IMR-90 (cell line): Measurements from ENCODE around the gene PAM. TPM values are rescaled to one million over a fixed set of nuclear protein-coding genes. Genes with fewer than 3 reads are reported as not detected.

Experiments used
- ATAC-seq: fragments of 200-7000 bp; cut with Tn5 transposase; 2 replicates; pipeline ENCODE4 v1.9.1; 2020; ENCODE audit warnings: low read depth, mild to moderate bottlenecking, moderate library complexity
- BruUV-seq: library from RNA; stranded (reverse); fragments of 400-500 nt; replicated peaks from 2 replicates; lab custom pipeline; 2021; lab: Mats Ljungman, UMichigan
- CTCF ChIA-PET: fragments of 300-600 bp; formaldehyde crosslinking; extraction: SDS; loops from one replicate; lab custom pipeline; 2021; ENCODE audit warnings: antibody characterized with exemption; lab: Yijun Ruan, JAX
- POLR2A ChIA-PET: fragments of 300-600 bp; sonication (Branson Sonifier 250); formaldehyde crosslinking; loops from one replicate; lab custom pipeline; 2022; ENCODE audit warnings: antibody characterized with exemption; ENCODE audit not compliant: unreplicated experiment; lab: Charles Lee
- DNase-seq: peaks from one replicate; pipeline ENCODE4 v3.0.0; 2013
- H2AFZ ChIP-seq: replicated peaks from 2 replicates; pipeline ENCODE3; 2013; ENCODE audit warnings: low read length, mild to moderate bottlenecking; ENCODE audit not compliant: poor library complexity
- H2AK5ac ChIP-seq: 2 replicates; pipeline ENCODE4 v1.6.1; 2013; ENCODE audit warnings: low read depth, low read length, inconsistent platforms
- H2AK9ac ChIP-seq: replicated peaks from 2 replicates; pipeline ENCODE3; 2013; ENCODE audit warnings: mild to moderate bottlenecking, low read depth, low read length, moderate library complexity; ENCODE audit not compliant: poor library complexity
- H2BK120ac ChIP-seq: 2 replicates; pipeline ENCODE4 v1.6.1; 2013; ENCODE audit warnings: low read depth, low read length, inconsistent platforms
- H2BK15ac ChIP-seq: 3 replicates; pipeline ENCODE4 v1.6.1; 2013; ENCODE audit warnings: low read depth, low read length, inconsistent platforms
- H2BK20ac ChIP-seq: 2 replicates; pipeline ENCODE4 v1.6.1; 2013; ENCODE audit warnings: low read depth, mild to moderate bottlenecking, inconsistent platforms, low read length, moderate library complexity
- H2BK5ac ChIP-seq: 2 replicates; pipeline ENCODE4 v1.6.1; 2013; ENCODE audit warnings: mild to moderate bottlenecking, low read depth, low read length, inconsistent platforms; ENCODE audit not compliant: poor library complexity, severe bottlenecking
- H3K14ac ChIP-seq: replicated peaks from 2 replicates; pipeline ENCODE4 v1.6.1; 2013; ENCODE audit warnings: low read depth, low read length, inconsistent platforms
- H3K18ac ChIP-seq: 2 replicates; pipeline ENCODE4 v1.6.1; 2013; ENCODE audit warnings: low read depth, low read length, control low read depth
- H3K23ac ChIP-seq: 2 replicates; pipeline ENCODE4 v1.6.1; 2013; ENCODE audit warnings: low read depth, low read length, inconsistent platforms
- H3K27ac ChIP-seq: 2 replicates; pipeline ENCODE4 v1.5.1; 2013; ENCODE audit warnings: mild to moderate bottlenecking, control low read depth, low read length; ENCODE audit not compliant: insufficient read depth
- H3K27me3 ChIP-seq: 2 replicates; pipeline ENCODE4 v1.6.1; 2013; ENCODE audit warnings: low read length; ENCODE audit not compliant: control insufficient read depth, insufficient read depth
- H3K36me3 ChIP-seq: 2 replicates; pipeline ENCODE4 v1.6.1; 2013; ENCODE audit warnings: low read length, mixed read lengths; ENCODE audit not compliant: control insufficient read depth, insufficient read depth
- H3K4ac ChIP-seq: 2 replicates; pipeline ENCODE4 v1.6.1; 2013; ENCODE audit warnings: low read depth, low read length, inconsistent platforms
- H3K4me1 ChIP-seq: 2 replicates; pipeline ENCODE4 v1.6.1; 2013; ENCODE audit warnings: low read length, mixed read lengths; ENCODE audit not compliant: control insufficient read depth, insufficient read depth
- H3K4me2 ChIP-seq: 2 replicates; pipeline ENCODE4 v1.6.1; 2013; ENCODE audit warnings: low read depth, mild to moderate bottlenecking, control low read depth, low read length, moderate library complexity
- H3K4me3 ChIP-seq: 2 replicates; pipeline ENCODE4 v1.5.1; 2013; ENCODE audit warnings: low read depth, mild to moderate bottlenecking, control low read depth, low read length, moderate library complexity; ENCODE audit not compliant: insufficient read depth
- H3K56ac ChIP-seq: 2 replicates; pipeline ENCODE4 v1.6.1; 2013; ENCODE audit warnings: low read length, inconsistent platforms; ENCODE audit not compliant: insufficient read depth; ENCODE audit errors: extremely low read depth
- H3K79me1 ChIP-seq, 2 experiments: 2 replicates each; pipeline ENCODE4 v1.6.1; 2013; ENCODE audit warnings: low read length in 2 of 2, inconsistent platforms in 1 of 2, low read depth in 1 of 2
- H3K9ac ChIP-seq: 2 replicates; pipeline ENCODE4 v1.6.1; 2013; ENCODE audit warnings: low read depth, low read length, control low read depth
- H3K9me1 ChIP-seq: 2 replicates; pipeline ENCODE4 v1.6.1; 2013; ENCODE audit warnings: low read length, inconsistent platforms; ENCODE audit not compliant: insufficient read depth
- H3K9me3 ChIP-seq: 2 replicates; pipeline ENCODE4 v1.6.1; 2013; ENCODE audit warnings: low read length; ENCODE audit not compliant: control insufficient read depth, insufficient read depth
- H4K20me1 ChIP-seq: 2 replicates; pipeline ENCODE4 v1.6.1; 2013; ENCODE audit warnings: low read length, inconsistent platforms; ENCODE audit not compliant: insufficient read depth
- H4K5ac ChIP-seq: 2 replicates; pipeline ENCODE4 v1.6.1; 2013; ENCODE audit warnings: mild to moderate bottlenecking, low read depth, low read length, control low read depth
- H4K8ac ChIP-seq, 2 experiments: 2 replicates each; pipeline ENCODE4 v1.6.1; 2013; ENCODE audit warnings: low read depth in 2 of 2, low read length in 2 of 2, control low read depth in 1 of 2, inconsistent platforms in 1 of 2
- H4K91ac ChIP-seq: 2 replicates; pipeline ENCODE4 v1.6.1; 2013; ENCODE audit warnings: low read depth, low read length, inconsistent platforms; ENCODE audit not compliant: insufficient read depth
- CHD1 ChIP-seq: IDR thresholded peaks from 2 replicates; pipeline ENCODE4 v1.6.1; 2012; ENCODE audit warnings: low read depth, low read length, improper control_type of control experiment
- FOS ChIP-seq: fragments of 150-350 bp; IDR thresholded peaks from 2 replicates; pipeline ENCODE4 v1.6.1; 2016; ENCODE audit warnings: low read depth, low read length
- MAFK ChIP-seq: IDR thresholded peaks from 2 replicates; pipeline ENCODE4 v1.6.1; 2012; ENCODE audit warnings: low read depth, low read length, improper control_type of control experiment
- MXI1 ChIP-seq: IDR thresholded peaks from 2 replicates; pipeline ENCODE4 v1.6.1; 2012; ENCODE audit warnings: low read depth, mild to moderate bottlenecking, low read length, moderate library complexity, borderline replicate concordance
- NFE2L2 ChIP-seq: fragments of 150-350 bp; IDR thresholded peaks from 2 replicates; pipeline ENCODE4 v1.6.1; 2016; ENCODE audit warnings: low read depth, mild to moderate bottlenecking, low read length
- RAD21 ChIP-seq: IDR thresholded peaks from 2 replicates; pipeline ENCODE4 v1.6.1; 2012; ENCODE audit warnings: low read length, improper control_type of control experiment
- WGBS, 2 experiments: methylation state at CpG; one replicate each; pipeline versions ENCODE4 v1.1.5 to v1.1.7; 2013; ENCODE audit warnings: missing lambda C conversion rate in 2 of 2; ENCODE audit not compliant: insufficient read length in 1 of 2; ENCODE audit errors: extremely low coverage in 2 of 2; 5-methylcytosine and 5-hydroxymethylcytosine counted together
- dilution Hi-C: fragments of 300-500 bp; cut with HindIII; formaldehyde crosslinking; loops from one replicate; pipeline ENCODE4 v1.14.3; 2018; ENCODE audit warnings: low sequenced_read_pairs; ENCODE audit not compliant: unreplicated experiment
- in situ Hi-C: fragments of 300-500 bp; cut with MboI; formaldehyde crosslinking; loops from 3 replicates; pipeline ENCODE4 v1.14.3; 2019; ENCODE audit warnings: low sequenced_read_pairs, inconsistent platforms, mixed read lengths
- intact Hi-C: fragments of 100-400 bp; cut with micrococcal nuclease; formaldehyde crosslinking; loops from 2 replicates; pipeline ENCODE4 v1.10.0; 2022
- polyA plus RNA-seq, 3 experiments: library from polyadenylated mRNA; depleted of rRNA; stranded (reverse); fragments of >200 nt; gene quantifications; 2 replicates each; pipeline ENCODE4 v1.2.3, GENCODE V29; 2012; ENCODE audit warnings: low replicate concordance in 1 of 3
- total RNA-seq: library from RNA; depleted of rRNA; stranded (reverse); fragments of >200 nt; gene quantifications from 2 replicates; pipeline ENCODE4 v1.2.3, GENCODE V29; 2012
- TF ChIP-seq, protein P1 (sequence below): fragments of 150-350 bp; IDR thresholded peaks from 2 replicates; pipeline ENCODE4 v1.6.1; 2017; ENCODE audit warnings: mild to moderate bottlenecking, antibody characterized with exemption, low read length, low read depth

The PAM gene
- total and polyA plus RNA-seq, 2 of the 4 experiments (the other 2 are of a cell fraction): 115 to 179 TPM

- Histone ChIP-seq H3K4me2 (no peak overlapping the region), H2AK9ac (no peak overlapping the region), H3K9me3 (no peaks in the 10 kb centered on the region), H3K36me3 (peaks cover 2% of the 10 kb centered on the region; the same call in 1 of the 2 replicates), H4K5ac (no peak overlapping the region), H3K79me1 (peaks cover 29 to 59% of the 10 kb centered on the region in 2 experiments), H2BK5ac (no peak overlapping the region), H3K56ac (no peak overlapping the region), H3K9ac (no peak overlapping the region), H3K4ac (no peak overlapping the region), H3K27me3 (no peaks in the 10 kb centered on the region), H3K14ac (no peak overlapping the region), H3K4me3 (no peak overlapping the region), H4K8ac (no peak overlapping the region), H2BK20ac (no peak overlapping the region), H2BK120ac (no peak overlapping the region), H2BK15ac (no peak overlapping the region), H3K4me1 (peaks cover 5% of the 10 kb centered on the region), H2AK5ac (no peak overlapping the region), H3K9me1 (peaks cover 4% of the 10 kb centered on the region; the same call in 1 of the 2 replicates), H4K91ac (no peak overlapping the region), H2AFZ (no peak overlapping the region), H3K27ac (no peak overlapping the region), H3K18ac (no peak overlapping the region), H3K23ac (no peak overlapping the region), H4K20me1 (peaks cover 31% of the 10 kb centered on the region)
- no TSS peak for BruUV-seq
- no peak for DNase-seq
- WGBS, 2 experiments: 100% methylated on average over 2 of the region's 4 CpGs; no CpG with 5 or more reads in 1 of the 2 experiments
- in situ Hi-C loops: no loop called here
- intact Hi-C loops: no loop called here
- TF ChIP-seq CHD1: no peak
- TF ChIP-seq RAD21: no peak
- TF ChIP-seq FOS: no peak
- TF ChIP-seq MAFK: no peak
- no peak for TF ChIP-seq MXI1
- TF ChIP-seq, protein P1, sequence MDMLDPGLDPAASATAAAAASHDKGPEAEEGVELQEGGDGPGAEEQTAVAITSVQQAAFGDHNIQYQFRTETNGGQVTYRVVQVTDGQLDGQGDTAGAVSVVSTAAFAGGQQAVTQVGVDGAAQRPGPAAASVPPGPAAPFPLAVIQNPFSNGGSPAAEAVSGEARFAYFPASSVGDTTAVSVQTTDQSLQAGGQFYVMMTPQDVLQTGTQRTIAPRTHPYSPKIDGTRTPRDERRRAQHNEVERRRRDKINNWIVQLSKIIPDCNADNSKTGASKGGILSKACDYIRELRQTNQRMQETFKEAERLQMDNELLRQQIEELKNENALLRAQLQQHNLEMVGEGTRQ: no peak
- no peak for TF ChIP-seq NFE2L2
- no peak for ATAC-seq
- dilution Hi-C loops: no loop called here
- ChIA-PET POLR2A (no interaction called here), CTCF (interaction anchor here (1.3 kb wide), 1 partner anchor 14 kb away, joined by 3 read pairs; no protein-coding TSS in a partner anchor)
These were observed 11.4 kb downstream of the PAM start for GRCh38 chr5:102766295-102767090.
